Measurements from ENCODE around the gene CCDC57.

The CCDC57 gene

GRCh38 chr17:82104797-82105416, 107.7 kb downstream of the CCDC57 start:
- Histone ChIP-seq H3K9me3 (ENCODE audit: insufficient read depth, low read length, severe bottlenecking) (no peaks in the 10 kb centered on the region), H3K4me2 (ENCODE audit: insufficient read depth, low read length) (peak overlapping the region; percentile 82), H3K4me1 (ENCODE audit: insufficient read depth, low read length) (peaks cover 39% of the 10 kb centered on the region), H3K9ac (ENCODE audit: low read depth, low read length) (peak overlapping the region; percentile 68), H3K36me3 (ENCODE audit: insufficient read depth, low read length) (peaks cover 12% of the 10 kb centered on the region; the same call in 1 of the 2 replicates), H3K79me2 (ENCODE audit: insufficient read depth, low read length) (peaks cover 13% of the 10 kb centered on the region), H3K27ac (ENCODE audit: low read length) (peak overlapping the region; percentile 89), H3K4me3 (ENCODE audit: low read depth in 1 of 2, low read length in 2 of 2) (peak overlapping the region in 1 of 2 experiments; percentile 61; a peak in 1 of 4 replicates), H2AFZ (ENCODE audit: low read depth, low read length) (no peak overlapping the region), H4K20me1 (ENCODE audit: insufficient read depth, low read length) (0 out of 2 replicates have a peak, but pooled peaks cover 3% of the 10 kb centered on the region), H3K27me3 (ENCODE audit: insufficient read depth, low read length, poor library complexity) (no peaks in the 10 kb centered on the region)
- DNase-seq: no peak
- TF ChIP-seq, protein P1, sequence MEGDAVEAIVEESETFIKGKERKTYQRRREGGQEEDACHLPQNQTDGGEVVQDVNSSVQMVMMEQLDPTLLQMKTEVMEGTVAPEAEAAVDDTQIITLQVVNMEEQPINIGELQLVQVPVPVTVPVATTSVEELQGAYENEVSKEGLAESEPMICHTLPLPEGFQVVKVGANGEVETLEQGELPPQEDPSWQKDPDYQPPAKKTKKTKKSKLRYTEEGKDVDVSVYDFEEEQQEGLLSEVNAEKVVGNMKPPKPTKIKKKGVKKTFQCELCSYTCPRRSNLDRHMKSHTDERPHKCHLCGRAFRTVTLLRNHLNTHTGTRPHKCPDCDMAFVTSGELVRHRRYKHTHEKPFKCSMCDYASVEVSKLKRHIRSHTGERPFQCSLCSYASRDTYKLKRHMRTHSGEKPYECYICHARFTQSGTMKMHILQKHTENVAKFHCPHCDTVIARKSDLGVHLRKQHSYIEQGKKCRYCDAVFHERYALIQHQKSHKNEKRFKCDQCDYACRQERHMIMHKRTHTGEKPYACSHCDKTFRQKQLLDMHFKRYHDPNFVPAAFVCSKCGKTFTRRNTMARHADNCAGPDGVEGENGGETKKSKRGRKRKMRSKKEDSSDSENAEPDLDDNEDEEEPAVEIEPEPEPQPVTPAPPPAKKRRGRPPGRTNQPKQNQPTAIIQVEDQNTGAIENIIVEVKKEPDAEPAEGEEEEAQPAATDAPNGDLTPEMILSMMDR (IDR thresholded peaks at IDR 0.05; ENCODE audit: borderline replicate concordance, extremely low read depth, low read length, poor library complexity, severe bottlenecking): no peak
- no peak for TF ChIP-seq EZH2 (IDR thresholded peaks at IDR 0.05; ENCODE audit: borderline replicate concordance, low read depth, low read length, severe bottlenecking)
- no peak for ATAC-seq (ENCODE audit: insufficient read depth, low read depth)

DNA sequence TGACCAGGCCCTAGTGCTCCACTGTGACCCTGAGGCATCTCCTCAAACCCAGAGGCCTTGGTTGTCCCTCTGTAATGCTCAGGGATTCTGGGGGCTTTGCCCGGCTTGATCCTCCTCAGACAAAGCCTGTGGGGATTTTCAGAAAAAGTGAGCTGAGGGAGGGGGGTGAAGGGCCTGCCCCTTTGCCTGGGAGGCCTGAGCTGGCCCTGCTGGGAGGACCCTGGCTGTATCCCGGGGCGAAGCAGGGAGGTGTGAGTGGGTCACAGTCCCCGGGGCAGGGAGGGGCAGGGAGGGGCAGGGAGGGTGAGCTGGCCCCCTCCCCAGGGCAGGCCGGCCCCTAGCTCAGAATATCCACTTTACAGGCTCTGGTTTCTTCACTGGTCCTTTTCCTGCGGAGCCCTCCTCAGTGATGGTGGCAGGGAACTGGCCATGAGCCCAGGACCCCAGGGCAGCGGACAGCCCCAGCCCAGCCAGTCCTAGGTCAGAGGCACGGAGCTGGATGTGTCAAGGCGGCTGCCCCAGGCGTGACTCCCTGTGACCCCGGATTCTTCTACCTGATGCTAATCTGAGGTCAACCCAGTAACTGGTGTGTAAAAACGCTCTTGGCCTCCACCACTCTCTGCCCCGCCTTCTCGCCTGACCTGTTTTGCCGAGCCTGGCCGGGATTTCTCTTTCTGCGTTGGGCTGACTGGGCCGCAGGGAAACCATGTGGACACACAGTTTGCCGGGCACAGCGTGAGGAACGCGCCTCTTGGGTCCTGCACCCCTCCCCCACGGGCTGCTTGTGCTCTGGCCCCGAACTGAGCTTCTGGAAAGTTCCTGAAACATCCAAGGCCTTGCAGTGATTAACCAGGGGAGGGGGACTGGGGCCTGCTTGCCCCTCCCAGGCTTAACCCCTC, 108.8 kb downstream of the CCDC57 start:
- H3K9me3 ChIP-seq (ENCODE audit: insufficient read depth, low read length, severe bottlenecking): no peaks in the 10 kb centered on the region
- peaks cover 49% of the 10 kb centered on the region for H3K4me1 ChIP-seq (ENCODE audit: insufficient read depth, low read length)
- no peak overlapping the region for H3K4me2 ChIP-seq (ENCODE audit: insufficient read depth, low read length)
- no peak overlapping the region for H3K27ac ChIP-seq (ENCODE audit: low read length)
- ATAC-seq (ENCODE audit: insufficient read depth, low read depth) (no peak), DNase-seq (no peak)
- H3K36me3 ChIP-seq (ENCODE audit: insufficient read depth, low read length): peaks cover 12% of the 10 kb centered on the region; the same call in 1 of the 2 replicates
- H3K79me2 ChIP-seq (ENCODE audit: insufficient read depth, low read length): peaks cover 24% of the 10 kb centered on the region
- 0 out of 2 replicates have a peak, but pooled peaks cover 3% of the 10 kb centered on the region for H4K20me1 ChIP-seq (ENCODE audit: insufficient read depth, low read length)
- no peak overlapping the region for H3K9ac ChIP-seq (ENCODE audit: low read depth, low read length)
- no peaks in the 10 kb centered on the region for H3K27me3 ChIP-seq (ENCODE audit: insufficient read depth, low read length, poor library complexity)
- H3K4me3 ChIP-seq (ENCODE audit: low read depth in 1 of 2, low read length in 2 of 2): no peak overlapping the region
- TF ChIP-seq, protein P1 (IDR thresholded peaks at IDR 0.05; ENCODE audit: borderline replicate concordance, extremely low read depth, low read length, poor library complexity, severe bottlenecking): no peak
- TF ChIP-seq EZH2 (IDR thresholded peaks at IDR 0.05; ENCODE audit: borderline replicate concordance, low read depth, low read length, severe bottlenecking): no peak
- H2AFZ ChIP-seq (ENCODE audit: low read depth, low read length): no peak overlapping the region

DNA sequence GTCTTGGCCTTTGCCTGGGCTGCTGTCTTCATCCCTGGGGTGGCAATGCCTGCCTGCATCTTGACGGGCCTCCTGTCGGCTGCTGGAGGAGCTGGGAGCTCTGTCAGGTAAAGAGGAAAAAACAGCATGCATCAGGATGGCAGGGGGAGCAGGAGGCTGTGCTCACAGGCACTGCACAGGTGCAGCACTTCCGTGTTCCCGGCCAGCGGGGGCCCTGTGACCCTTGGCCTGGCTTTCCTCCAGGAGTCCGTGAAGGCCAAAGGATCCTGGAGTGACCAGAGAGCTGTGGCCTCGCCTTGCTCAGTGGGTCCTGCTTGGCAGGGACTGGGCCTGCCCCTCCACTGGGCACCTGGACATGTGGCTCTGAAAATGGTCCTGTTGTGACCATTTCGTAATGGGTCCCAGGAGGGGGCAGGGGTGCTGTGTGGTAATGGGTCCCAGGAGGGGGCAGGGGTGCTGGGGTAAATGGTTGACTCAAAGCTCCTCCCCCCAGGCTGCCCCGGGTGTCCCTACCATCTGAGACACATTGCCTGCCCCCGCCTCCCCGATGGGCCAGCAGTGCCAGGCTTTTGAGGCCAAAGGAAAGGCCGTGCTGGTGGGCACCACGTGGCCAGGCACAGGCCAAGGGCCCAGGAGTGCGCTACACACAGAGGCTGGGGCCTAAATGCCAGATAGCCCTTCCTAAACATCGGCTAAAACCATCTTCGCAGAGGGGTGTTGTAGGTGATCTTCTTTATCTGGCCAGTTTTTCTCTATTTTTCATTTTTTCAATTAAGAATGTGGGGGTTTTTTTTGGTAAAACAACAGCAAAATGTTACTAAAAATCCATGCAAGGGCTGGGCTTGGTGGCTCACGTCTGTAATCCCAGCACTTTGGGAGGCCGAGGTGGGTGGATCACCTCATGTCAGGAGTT, 110.6 kb downstream of the CCDC57 start:
- H4K20me1 ChIP-seq (ENCODE audit: insufficient read depth, low read length): peaks cover 6% of the 10 kb centered on the region; the same call in 1 of the 2 replicates
- no peaks in the 10 kb centered on the region for H3K9me3 ChIP-seq (ENCODE audit: insufficient read depth, low read length, severe bottlenecking)
- DNase-seq: peak; percentile 14
- H3K4me1 ChIP-seq (ENCODE audit: insufficient read depth, low read length): peaks cover 47% of the 10 kb centered on the region
- 0 out of 2 replicates have a peak overlapping the region, but pooled peaks have one; percentile 22 for H3K27ac ChIP-seq (ENCODE audit: low read length)
- no peak for ATAC-seq (ENCODE audit: insufficient read depth, low read depth)
- H3K9ac ChIP-seq (ENCODE audit: low read depth, low read length): no peak overlapping the region; the same call in 1 of the 2 replicates
- no peak overlapping the region for H2AFZ ChIP-seq (ENCODE audit: low read depth, low read length)
- H3K79me2 ChIP-seq (ENCODE audit: insufficient read depth, low read length): peaks cover 35% of the 10 kb centered on the region
- H3K4me2 ChIP-seq (ENCODE audit: insufficient read depth, low read length): no peak overlapping the region
- no peaks in the 10 kb centered on the region for H3K27me3 ChIP-seq (ENCODE audit: insufficient read depth, low read length, poor library complexity)
- TF ChIP-seq EZH2 (IDR thresholded peaks at IDR 0.05; ENCODE audit: borderline replicate concordance, low read depth, low read length, severe bottlenecking): no peak
- TF ChIP-seq, protein P1 (IDR thresholded peaks at IDR 0.05; ENCODE audit: borderline replicate concordance, extremely low read depth, low read length, poor library complexity, severe bottlenecking): no peak
- peaks cover 6% of the 10 kb centered on the region; the same call in 1 of the 2 replicates for H3K36me3 ChIP-seq (ENCODE audit: insufficient read depth, low read length)
- no peak overlapping the region for H3K4me3 ChIP-seq (ENCODE audit: low read depth in 1 of 2, low read length in 2 of 2)
